ENCODE measurements around the gene SPG7. TPM values are rescaled to one million over a fixed set of nuclear protein-coding genes. Genes with fewer than 3 reads are reported as not detected.

SPG7 gene
- total and polyA plus RNA-seq, 2 donors (not counting 1 experiment from before 2014, with no cell fraction given), result 35.1 to 107 TPM

- peaks cover 16% of the 10 kb centered on the region for H3K36me3 ChIP-seq (ENCODE audit: control insufficient read depth, insufficient read depth, low read length)
- no peak overlapping the region for H3K4me2 ChIP-seq (ENCODE audit: extremely low read depth, insufficient read depth, low read length)
- no peaks in the 10 kb centered on the region for H3K79me2 ChIP-seq (ENCODE audit: control insufficient read depth, insufficient read depth, low read length)
Observed at GRCh38 chr16:89545044-89545830, 37.0 kb downstream of the SPG7 start.

GRCh38 chr16:89545831-89546574 is 37.8 kb downstream of the SPG7 start:
- Histone ChIP-seq H3K9ac (ENCODE audit: insufficient read depth, low read length) (no peak overlapping the region), H3K9me3 (ENCODE audit: control insufficient read depth, insufficient read depth, low read depth, low read length) (no peaks in the 10 kb centered on the region), H3K27me3 (ENCODE audit: control insufficient read depth, insufficient read depth, low read length) (no peaks in the 10 kb centered on the region), H3K4me1 (ENCODE audit: control insufficient read depth, extremely low read depth, insufficient read depth, low read length) (no peaks in the 10 kb centered on the region), H3K4me2 (ENCODE audit: extremely low read depth, insufficient read depth, low read length) (no peak overlapping the region), H4K20me1 (ENCODE audit: control insufficient read depth, extremely low read depth, insufficient read depth, low read length) (no peaks in the 10 kb centered on the region), H2AFZ (ENCODE audit: low read length) (no peak overlapping the region), H3K27ac (ENCODE audit: insufficient read depth, low read length) (no peak overlapping the region), H3K79me2 (ENCODE audit: control insufficient read depth, insufficient read depth, low read length) (no peaks in the 10 kb centered on the region), H3K36me3 (ENCODE audit: control insufficient read depth, insufficient read depth, low read length) (peaks cover 17% of the 10 kb centered on the region), H3K4me3 (replicated peaks in 1 of 4; ENCODE audit: control extremely low read depth in 1 of 4, insufficient read depth in 1 of 4, low read depth in 3 of 4, low read length in 4 of 4) (no peak overlapping the region)
- TF ChIP-seq CTCF (conservative IDR thresholded peaks at IDR 0.05 in 1 of 2, IDR thresholded peaks at IDR 0.05 in 1 of 2; ENCODE audit: low read depth in 1 of 2, low read length in 2 of 2) (no peak), EZH2 (IDR thresholded peaks at IDR 0.05; ENCODE audit: low read length, missing control alignments) (no peak)
- no peak for DNase-seq (ENCODE audit: low read depth in 2 of 2)

More at GRCh38 chr16:89545044-89545830, 37.0 kb downstream of the SPG7 start:
- Histone ChIP-seq H3K27me3 (ENCODE audit: control insufficient read depth, insufficient read depth, low read length) (no peaks in the 10 kb centered on the region), H4K20me1 (ENCODE audit: control insufficient read depth, extremely low read depth, insufficient read depth, low read length) (no peaks in the 10 kb centered on the region), H3K9me3 (ENCODE audit: control insufficient read depth, insufficient read depth, low read depth, low read length) (no peaks in the 10 kb centered on the region), H2AFZ (ENCODE audit: low read length) (no peak overlapping the region), H3K4me3 (replicated peaks in 1 of 4; ENCODE audit: control extremely low read depth in 1 of 4, insufficient read depth in 1 of 4, low read depth in 3 of 4, low read length in 4 of 4) (no peak overlapping the region), H3K9ac (ENCODE audit: insufficient read depth, low read length) (no peak overlapping the region), H3K27ac (ENCODE audit: insufficient read depth, low read length) (no peak overlapping the region), H3K4me1 (ENCODE audit: control insufficient read depth, extremely low read depth, insufficient read depth, low read length) (no peaks in the 10 kb centered on the region)
- no peak for DNase-seq (ENCODE audit: low read depth in 2 of 2)
- TF ChIP-seq EZH2 (IDR thresholded peaks at IDR 0.05; ENCODE audit: low read length, missing control alignments), result no peak
- no peak for TF ChIP-seq CTCF (conservative IDR thresholded peaks at IDR 0.05 in 1 of 2, IDR thresholded peaks at IDR 0.05 in 1 of 2; ENCODE audit: low read depth in 1 of 2, low read length in 2 of 2)

GRCh38 chr16:89546781-89547180 is 38.6 kb downstream of the SPG7 start:
- Histone ChIP-seq H3K79me2 (ENCODE audit: control insufficient read depth, insufficient read depth, low read length) (no peaks in the 10 kb centered on the region), H3K4me3 (replicated peaks in 1 of 4; ENCODE audit: control extremely low read depth in 1 of 4, insufficient read depth in 1 of 4, low read depth in 3 of 4, low read length in 4 of 4) (no peak overlapping the region), H3K4me1 (ENCODE audit: control insufficient read depth, extremely low read depth, insufficient read depth, low read length) (no peaks in the 10 kb centered on the region), H3K27ac (ENCODE audit: insufficient read depth, low read length) (no peak overlapping the region), H3K36me3 (ENCODE audit: control insufficient read depth, insufficient read depth, low read length) (peaks cover 19% of the 10 kb centered on the region), H3K9me3 (ENCODE audit: control insufficient read depth, insufficient read depth, low read depth, low read length) (no peaks in the 10 kb centered on the region), H4K20me1 (ENCODE audit: control insufficient read depth, extremely low read depth, insufficient read depth, low read length) (no peaks in the 10 kb centered on the region), H3K4me2 (ENCODE audit: extremely low read depth, insufficient read depth, low read length) (no peak overlapping the region), H2AFZ (ENCODE audit: low read length) (no peak overlapping the region), H3K27me3 (ENCODE audit: control insufficient read depth, insufficient read depth, low read length) (no peaks in the 10 kb centered on the region), H3K9ac (ENCODE audit: insufficient read depth, low read length) (no peak overlapping the region)
- TF ChIP-seq EZH2 (IDR thresholded peaks at IDR 0.05; ENCODE audit: low read length, missing control alignments), result no peak
- no peak for DNase-seq (ENCODE audit: low read depth in 2 of 2)
